Ovary (tissue), 3 donors: Measurements from ENCODE around the gene ACOT7.

ENCODE experiments used
- EP300 ChIP-seq: sonication (generic); formaldehyde crosslinking; IDR thresholded peaks from one replicate; pipeline ENCODE4 v1.6.1; 2017; ENCODE audit warnings: antibody characterized with exemption
- POLR2A ChIP-seq: fragments of 450-650 bp; IDR thresholded peaks from one replicate; pipeline ENCODE4 v1.6.1; 2017; ENCODE audit warnings: antibody characterized with exemption, mild to moderate bottlenecking, moderate library complexity
- TF ChIP-seq, protein P1 (sequence below), 3 donors: fragments of 450-650 bp in 2 of 3; fragments of 200-600 bp in 1 of 3; IDR thresholded peaks; one replicate each; pipeline versions ENCODE4 v1.5.1 to v1.8.0; 2016 to 2022; ENCODE audit warnings: antibody characterized with exemption in 3 of 3, mild to moderate bottlenecking in 1 of 3
- donor health status: DM: no; HTN: no; CAD: no.

- no peak for TF ChIP-seq POLR2A
- TF ChIP-seq, protein P1, sequence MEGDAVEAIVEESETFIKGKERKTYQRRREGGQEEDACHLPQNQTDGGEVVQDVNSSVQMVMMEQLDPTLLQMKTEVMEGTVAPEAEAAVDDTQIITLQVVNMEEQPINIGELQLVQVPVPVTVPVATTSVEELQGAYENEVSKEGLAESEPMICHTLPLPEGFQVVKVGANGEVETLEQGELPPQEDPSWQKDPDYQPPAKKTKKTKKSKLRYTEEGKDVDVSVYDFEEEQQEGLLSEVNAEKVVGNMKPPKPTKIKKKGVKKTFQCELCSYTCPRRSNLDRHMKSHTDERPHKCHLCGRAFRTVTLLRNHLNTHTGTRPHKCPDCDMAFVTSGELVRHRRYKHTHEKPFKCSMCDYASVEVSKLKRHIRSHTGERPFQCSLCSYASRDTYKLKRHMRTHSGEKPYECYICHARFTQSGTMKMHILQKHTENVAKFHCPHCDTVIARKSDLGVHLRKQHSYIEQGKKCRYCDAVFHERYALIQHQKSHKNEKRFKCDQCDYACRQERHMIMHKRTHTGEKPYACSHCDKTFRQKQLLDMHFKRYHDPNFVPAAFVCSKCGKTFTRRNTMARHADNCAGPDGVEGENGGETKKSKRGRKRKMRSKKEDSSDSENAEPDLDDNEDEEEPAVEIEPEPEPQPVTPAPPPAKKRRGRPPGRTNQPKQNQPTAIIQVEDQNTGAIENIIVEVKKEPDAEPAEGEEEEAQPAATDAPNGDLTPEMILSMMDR (IDR thresholded peaks at IDR 0.05): no peak
- TF ChIP-seq EP300: no peak
Measured at GRCh38 chr1:6416906-6417305, 23.3 kb upstream of the ACOT7 start.
